ENCODE results near the gene MIS18A. TPM values are rescaled to one million over a fixed set of nuclear protein-coding genes. Genes with fewer than 3 reads are reported as not detected.

The MIS18A gene
- total and polyA plus RNA-seq, 2 experiments from 2014 or later, result 46.1 to 133 TPM

DNA sequence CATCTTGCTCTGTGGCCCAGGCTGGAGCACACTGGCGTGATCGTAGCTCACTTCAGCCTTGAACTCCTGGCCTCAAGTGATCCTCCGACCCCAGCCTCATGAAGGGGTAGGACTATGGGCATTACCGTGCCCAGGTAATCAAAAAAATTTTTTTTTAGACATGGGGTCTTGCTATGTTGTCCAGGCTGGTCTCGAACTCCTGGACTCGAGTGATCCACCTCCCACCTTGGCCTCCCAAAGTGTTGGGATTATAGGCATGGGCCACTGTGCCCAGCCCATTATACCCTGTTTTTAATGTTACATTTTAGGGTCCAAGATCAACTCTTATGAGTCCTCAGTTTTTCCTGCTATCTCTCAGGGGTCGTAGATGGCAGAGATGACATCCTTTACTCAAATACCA lies 26.1 kb upstream of the MIS18A start (continued):
- TF ChIP-seq NANOG (IDR thresholded peaks at IDR 0.05; ENCODE audit: borderline replicate concordance), result no peak
- no peak for TF ChIP-seq ZNF114 (CRISPR knock-in tag; IDR thresholded peaks at IDR 0.05)

DNA sequence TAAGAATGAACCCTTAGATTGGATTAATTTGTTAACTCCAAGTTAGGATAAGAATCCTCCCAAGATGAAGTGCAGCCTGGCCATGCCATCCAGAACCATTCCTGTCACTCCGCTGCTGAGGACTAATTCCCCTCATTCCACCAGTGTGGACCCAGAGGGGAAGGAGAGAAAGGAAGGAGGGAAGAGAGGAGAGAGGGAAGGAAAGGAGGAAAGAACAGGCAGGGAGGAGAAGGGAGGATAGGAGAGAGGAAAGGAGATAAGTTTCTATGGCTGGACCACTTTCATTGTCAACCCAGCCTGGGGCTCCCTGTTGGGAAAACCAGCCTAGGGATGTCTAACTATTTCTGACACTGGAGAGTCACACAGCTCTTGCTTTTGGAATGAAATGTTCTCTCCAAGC lies 24.5 kb upstream of the MIS18A start:
- H3K4me3 Mint-ChIP-seq, result no peak overlapping the region
- no peaks in the 10 kb centered on the region for H3K27me3 ChIP-seq (ENCODE audit: insufficient read depth)
- H3K4me1 ChIP-seq (ENCODE audit: insufficient read depth), result peaks cover 7% of the 10 kb centered on the region; the same call in 1 of the 2 replicates
- TF ChIP-seq NANOG (IDR thresholded peaks at IDR 0.05; ENCODE audit: borderline replicate concordance) (no peak), ZNF331 (CRISPR knock-in tag; IDR thresholded peaks at IDR 0.05; ENCODE audit: low read depth) (no peak), EZH2 (IDR thresholded peaks at IDR 0.05; ENCODE audit: low read depth, unreplicated experiment) (no peak), JUNB (IDR thresholded peaks at IDR 0.05; ENCODE audit: unreplicated experiment) (no peak), EZH2phosphoT487 (IDR thresholded peaks at IDR 0.05; ENCODE audit: unreplicated experiment) (no peak), ZNF114 (CRISPR knock-in tag; IDR thresholded peaks at IDR 0.05) (no peak)
- TF ChIP-seq, protein P1, sequence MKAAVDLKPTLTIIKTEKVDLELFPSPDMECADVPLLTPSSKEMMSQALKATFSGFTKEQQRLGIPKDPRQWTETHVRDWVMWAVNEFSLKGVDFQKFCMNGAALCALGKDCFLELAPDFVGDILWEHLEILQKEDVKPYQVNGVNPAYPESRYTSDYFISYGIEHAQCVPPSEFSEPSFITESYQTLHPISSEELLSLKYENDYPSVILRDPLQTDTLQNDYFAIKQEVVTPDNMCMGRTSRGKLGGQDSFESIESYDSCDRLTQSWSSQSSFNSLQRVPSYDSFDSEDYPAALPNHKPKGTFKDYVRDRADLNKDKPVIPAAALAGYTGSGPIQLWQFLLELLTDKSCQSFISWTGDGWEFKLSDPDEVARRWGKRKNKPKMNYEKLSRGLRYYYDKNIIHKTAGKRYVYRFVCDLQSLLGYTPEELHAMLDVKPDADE (IDR thresholded peaks at IDR 0.05), result no peak
- TF ChIP-seq, protein P2, sequence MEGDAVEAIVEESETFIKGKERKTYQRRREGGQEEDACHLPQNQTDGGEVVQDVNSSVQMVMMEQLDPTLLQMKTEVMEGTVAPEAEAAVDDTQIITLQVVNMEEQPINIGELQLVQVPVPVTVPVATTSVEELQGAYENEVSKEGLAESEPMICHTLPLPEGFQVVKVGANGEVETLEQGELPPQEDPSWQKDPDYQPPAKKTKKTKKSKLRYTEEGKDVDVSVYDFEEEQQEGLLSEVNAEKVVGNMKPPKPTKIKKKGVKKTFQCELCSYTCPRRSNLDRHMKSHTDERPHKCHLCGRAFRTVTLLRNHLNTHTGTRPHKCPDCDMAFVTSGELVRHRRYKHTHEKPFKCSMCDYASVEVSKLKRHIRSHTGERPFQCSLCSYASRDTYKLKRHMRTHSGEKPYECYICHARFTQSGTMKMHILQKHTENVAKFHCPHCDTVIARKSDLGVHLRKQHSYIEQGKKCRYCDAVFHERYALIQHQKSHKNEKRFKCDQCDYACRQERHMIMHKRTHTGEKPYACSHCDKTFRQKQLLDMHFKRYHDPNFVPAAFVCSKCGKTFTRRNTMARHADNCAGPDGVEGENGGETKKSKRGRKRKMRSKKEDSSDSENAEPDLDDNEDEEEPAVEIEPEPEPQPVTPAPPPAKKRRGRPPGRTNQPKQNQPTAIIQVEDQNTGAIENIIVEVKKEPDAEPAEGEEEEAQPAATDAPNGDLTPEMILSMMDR (conservative IDR thresholded peaks at IDR 0.05; ENCODE audit: low read depth in 2 of 2), result no peak
- TF ChIP-seq, protein P3, sequence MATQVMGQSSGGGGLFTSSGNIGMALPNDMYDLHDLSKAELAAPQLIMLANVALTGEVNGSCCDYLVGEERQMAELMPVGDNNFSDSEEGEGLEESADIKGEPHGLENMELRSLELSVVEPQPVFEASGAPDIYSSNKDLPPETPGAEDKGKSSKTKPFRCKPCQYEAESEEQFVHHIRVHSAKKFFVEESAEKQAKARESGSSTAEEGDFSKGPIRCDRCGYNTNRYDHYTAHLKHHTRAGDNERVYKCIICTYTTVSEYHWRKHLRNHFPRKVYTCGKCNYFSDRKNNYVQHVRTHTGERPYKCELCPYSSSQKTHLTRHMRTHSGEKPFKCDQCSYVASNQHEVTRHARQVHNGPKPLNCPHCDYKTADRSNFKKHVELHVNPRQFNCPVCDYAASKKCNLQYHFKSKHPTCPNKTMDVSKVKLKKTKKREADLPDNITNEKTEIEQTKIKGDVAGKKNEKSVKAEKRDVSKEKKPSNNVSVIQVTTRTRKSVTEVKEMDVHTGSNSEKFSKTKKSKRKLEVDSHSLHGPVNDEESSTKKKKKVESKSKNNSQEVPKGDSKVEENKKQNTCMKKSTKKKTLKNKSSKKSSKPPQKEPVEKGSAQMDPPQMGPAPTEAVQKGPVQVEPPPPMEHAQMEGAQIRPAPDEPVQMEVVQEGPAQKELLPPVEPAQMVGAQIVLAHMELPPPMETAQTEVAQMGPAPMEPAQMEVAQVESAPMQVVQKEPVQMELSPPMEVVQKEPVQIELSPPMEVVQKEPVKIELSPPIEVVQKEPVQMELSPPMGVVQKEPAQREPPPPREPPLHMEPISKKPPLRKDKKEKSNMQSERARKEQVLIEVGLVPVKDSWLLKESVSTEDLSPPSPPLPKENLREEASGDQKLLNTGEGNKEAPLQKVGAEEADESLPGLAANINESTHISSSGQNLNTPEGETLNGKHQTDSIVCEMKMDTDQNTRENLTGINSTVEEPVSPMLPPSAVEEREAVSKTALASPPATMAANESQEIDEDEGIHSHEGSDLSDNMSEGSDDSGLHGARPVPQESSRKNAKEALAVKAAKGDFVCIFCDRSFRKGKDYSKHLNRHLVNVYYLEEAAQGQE (IDR thresholded peaks at IDR 0.05; ENCODE audit: unreplicated experiment), result no peak
- H3K27ac ChIP-seq (ENCODE audit: low read depth), result no peak overlapping the region
- H3K4me2 ChIP-seq, result no peak overlapping the region
- DNase-seq (ENCODE audit: low spot score), result no peak
- peaks cover 15% of the 10 kb centered on the region for H3K36me3 Mint-ChIP-seq (ENCODE audit: low read depth)
- peaks cover 12% of the 10 kb centered on the region; the same call in 1 of the 2 replicates for H3F3A ChIP-seq (replicated peaks; ENCODE audit: low read depth)
- H3K4me1 Mint-ChIP-seq, result peaks cover 13% of the 10 kb centered on the region
- H2AFZ ChIP-seq, result no peak overlapping the region
- no peak overlapping the region for H3K4me3 ChIP-seq
- H3K27me3 Mint-ChIP-seq (ENCODE audit: insufficient read depth, low read depth, poor library complexity), result peaks cover 7% of the 10 kb centered on the region
- ATAC-seq, result no peak
- peaks cover 3% of the 10 kb centered on the region for H4K20me1 ChIP-seq (replicated peaks; ENCODE audit: insufficient read depth)
- H3K27ac Mint-ChIP-seq, result no peak overlapping the region
- no peaks in the 10 kb centered on the region for H3K9me3 Mint-ChIP-seq
- H3K36me3 ChIP-seq (ENCODE audit: insufficient read depth), result no peaks in the 10 kb centered on the region
- H3K9me2 ChIP-seq (ENCODE audit: insufficient read depth), result 0 out of 2 replicates have a peak, but pooled peaks cover 2% of the 10 kb centered on the region
- no peaks in the 10 kb centered on the region for H3K79me2 ChIP-seq (replicated peaks; ENCODE audit: insufficient read depth)
